GM23338 (cell line): ENCODE measurements around the gene AURKAIP1. TPM values are rescaled to one million over a fixed set of nuclear protein-coding genes. Genes with fewer than 3 reads are reported as not detected.
A peak's percentile ranks its signal among the peaks of the same experiment; 100 is the strongest.

Experiments used
- ATAC-seq: fragments of 200-7000 bp; cut with Tn5 transposase; 3 replicates; pipeline ENCODE4 v1.9.1; 2020
- DNase-seq: peaks from one replicate; pipeline ENCODE4 v3.0.0-alpha.2; 2015; ENCODE audit warnings: low spot score
- H2AFZ ChIP-seq: fragments of 200-600 bp; sonication (generic); 2 replicates; pipeline ENCODE4 v1.8.0; 2016; ENCODE audit warnings: antibody characterized with exemption, mild to moderate bottlenecking, moderate library complexity
- H3F3A ChIP-seq: fragments of 200-600 bp; sonication (generic); replicated peaks from 2 replicates; pipeline ENCODE4 v1.8.0; 2017; ENCODE audit warnings: antibody characterized with exemption, mixed run types, low read depth
- H3K27ac ChIP-seq: fragments of 200-600 bp; sonication (generic); 2 replicates; pipeline ENCODE4 v1.6.1; 2016; ENCODE audit warnings: low read depth
- H3K27me3 ChIP-seq: fragments of 200-600 bp; sonication (generic); 2 replicates; pipeline ENCODE4 v1.8.0; 2016; ENCODE audit warnings: mild to moderate bottlenecking, mixed run types, moderate library complexity; ENCODE audit not compliant: insufficient read depth
- H3K36me3 ChIP-seq: fragments of 200-600 bp; sonication (generic); 2 replicates; pipeline ENCODE4 v1.8.0; 2016; ENCODE audit warnings: mild to moderate bottlenecking; ENCODE audit not compliant: insufficient read depth
- H3K4me1 ChIP-seq: fragments of 200-600 bp; sonication (generic); 2 replicates; pipeline ENCODE4 v1.8.0; 2016; ENCODE audit warnings: mild to moderate bottlenecking, moderate library complexity; ENCODE audit not compliant: insufficient read depth
- H3K4me2 ChIP-seq: fragments of 200-600 bp; sonication (generic); 2 replicates; pipeline ENCODE4 v1.7.1; 2017; ENCODE audit warnings: mixed run types
- H3K4me3 ChIP-seq: fragments of 200-600 bp; sonication (generic); 2 replicates; pipeline ENCODE4 v1.6.1; 2016; ENCODE audit warnings: mixed run types
- H3K79me2 ChIP-seq: fragments of 200-600 bp; sonication (generic); replicated peaks from 2 replicates; pipeline ENCODE4 v1.8.0; 2017; ENCODE audit warnings: mild to moderate bottlenecking; ENCODE audit not compliant: insufficient read depth
- H3K9me2 ChIP-seq: fragments of 200-600 bp; sonication (generic); 2 replicates; pipeline ENCODE4 v1.8.0; 2017; ENCODE audit not compliant: insufficient read depth
- H4K20me1 ChIP-seq: fragments of 200-600 bp; sonication (generic); replicated peaks from 2 replicates; pipeline ENCODE4 v1.8.0; 2017; ENCODE audit warnings: mild to moderate bottlenecking; ENCODE audit not compliant: insufficient read depth
- H3K27ac Mint-ChIP-seq: 2 replicates; pipeline ENCODE4 v1.8.0; 2020; ENCODE audit warnings: inconsistent platforms, mild to moderate bottlenecking, moderate library complexity, mixed read lengths
- H3K27me3 Mint-ChIP-seq: 3 replicates; pipeline ENCODE4 v1.8.0; 2022; ENCODE audit warnings: low read depth, mild to moderate bottlenecking, moderate library complexity, mixed read lengths, inconsistent platforms; ENCODE audit not compliant: insufficient read depth, poor library complexity
- H3K36me3 Mint-ChIP-seq: 3 replicates; pipeline ENCODE4 v1.8.0; 2021; ENCODE audit warnings: low read depth, mild to moderate bottlenecking, inconsistent platforms, moderate library complexity, mixed read lengths
- H3K4me1 Mint-ChIP-seq: 3 replicates; pipeline ENCODE4 v1.8.0; 2020; ENCODE audit warnings: mild to moderate bottlenecking, inconsistent platforms, mixed read lengths
- H3K4me3 Mint-ChIP-seq: 3 replicates; pipeline ENCODE4 v1.8.0; 2021; ENCODE audit warnings: moderate library complexity, mild to moderate bottlenecking, inconsistent platforms, mixed read lengths
- H3K9me3 Mint-ChIP-seq: 3 replicates; pipeline ENCODE4 v1.8.0; 2020; ENCODE audit warnings: moderate library complexity, mild to moderate bottlenecking, inconsistent platforms, mixed read lengths
- CREB1 ChIP-seq: fragments of 250-450 bp; sonication (Bioruptor Pico); IDR thresholded peaks from 2 replicates; pipeline ENCODE4 v1.5.0; 2020; ENCODE audit warnings: low read depth, mild to moderate bottlenecking, moderate library complexity
- CTCF ChIP-seq, 2 experiments: fragments of 200-600 bp in 1 of 2; sonication (generic) in 1 of 2; conservative IDR thresholded peaks; 2 replicates each; pipeline versions ENCODE4 v1.5.1 to v1.6.1; 2016 to 2017; ENCODE audit warnings: antibody characterized with exemption in 2 of 2, low read depth in 2 of 2, mild to moderate bottlenecking in 2 of 2, moderate library complexity in 1 of 2
- STAT1 ChIP-seq: IDR thresholded peaks from one replicate; pipeline ENCODE4 v1.6.1; 2016; ENCODE audit warnings: antibody characterized with exemption; ENCODE audit not compliant: unreplicated experiment
- polyA plus RNA-seq: library from polyadenylated mRNA; unstranded; fragments of >200 nt; fragmentation: Nextera tagmentation; extraction: Ambion mirVana; gene quantifications from 2 replicates; pipeline ENCODE4 v1.2.1, GENCODE V29; 2016
- total RNA-seq: library from RNA; depleted of rRNA; stranded (reverse); fragments of >200 nt; shearing (Covaris generic); gene quantifications from 2 replicates; pipeline ENCODE4 v1.2.3, GENCODE V29; 2014
- TF ChIP-seq, protein P1 (sequence below): fragments of 250-450 bp; sonication (Bioruptor Pico); IDR thresholded peaks from 2 replicates; pipeline ENCODE4 v1.5.0; 2020; ENCODE audit warnings: mild to moderate bottlenecking, moderate library complexity

The AURKAIP1 gene
- total and polyA plus RNA-seq, 2 experiments from 2014 or later = 167 to 355 TPM

DNA sequence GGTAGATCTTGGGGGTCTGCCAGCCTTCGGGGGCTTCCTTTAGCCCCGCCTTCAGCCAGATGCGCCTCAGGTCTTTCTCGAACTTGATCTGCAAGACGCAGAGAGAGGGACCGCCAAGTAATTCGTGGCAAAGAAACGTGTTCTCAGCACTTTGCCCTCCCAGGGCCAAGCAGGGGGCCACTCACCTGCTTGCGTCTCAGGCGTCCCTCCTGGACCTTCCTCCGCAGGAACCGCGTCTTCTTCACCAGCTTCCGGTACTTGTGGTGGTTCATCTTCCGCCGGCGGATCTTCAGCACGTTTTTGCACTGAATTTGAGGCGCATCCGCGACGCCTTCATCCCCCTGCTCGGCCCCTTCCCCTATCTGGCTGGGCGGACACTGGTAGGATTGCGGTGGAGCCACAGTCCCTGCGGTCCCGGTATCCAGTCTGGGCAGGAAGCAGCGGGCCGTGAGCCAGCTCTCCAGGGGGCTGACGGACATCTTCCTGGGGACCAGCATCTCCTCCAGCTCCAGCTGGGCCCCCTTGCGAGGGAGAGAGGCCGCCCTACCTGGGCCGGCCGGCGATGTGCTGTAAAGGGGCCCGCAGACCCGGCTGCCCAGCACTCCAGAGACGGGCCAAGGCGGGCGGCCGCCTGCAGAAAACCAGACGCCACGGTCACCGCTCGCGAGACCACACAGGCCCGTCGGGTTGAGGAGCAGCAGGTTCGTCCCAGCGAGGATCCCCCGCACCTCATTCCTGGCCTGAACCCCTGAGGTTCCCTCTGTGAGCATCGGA, 1.0 kb downstream of the AURKAIP1 start:
- H3K36me3 Mint-ChIP-seq = peaks cover 9% of the 10 kb centered on the region; the same call in 2 of the 3 replicates
- ATAC-seq (no peak), DNase-seq (no peak)
- Histone ChIP-seq H3K27me3 (no peaks in the 10 kb centered on the region), H3K27ac (no peak overlapping the region), H3K4me2 (peak overlapping the region; percentile 88), H3K79me2 (peaks cover 21% of the 10 kb centered on the region), H4K20me1 (peaks cover 12% of the 10 kb centered on the region), H3F3A (peaks cover 19% of the 10 kb centered on the region), H3K9me2 (no peaks in the 10 kb centered on the region), H3K4me1 (peaks cover 9% of the 10 kb centered on the region), H2AFZ (no peak overlapping the region), H3K4me3 (peak overlapping the region; percentile 96), H3K36me3 (no peaks in the 10 kb centered on the region)
- H3K27ac Mint-ChIP-seq = peak overlapping the region; percentile 62
- H3K27me3 Mint-ChIP-seq = peaks cover 6% of the 10 kb centered on the region
- H3K4me1 Mint-ChIP-seq = peaks cover 7% of the 10 kb centered on the region
- peak overlapping the region; percentile 90 for H3K4me3 Mint-ChIP-seq
- TF ChIP-seq CTCF (conservative IDR thresholded peaks at IDR 0.05; ENCODE audit: low read depth in 2 of 2) (no peak), CREB1 (CRISPR knock-in tag) (no peak), STAT1 (no peak)
- TF ChIP-seq, protein P1, sequence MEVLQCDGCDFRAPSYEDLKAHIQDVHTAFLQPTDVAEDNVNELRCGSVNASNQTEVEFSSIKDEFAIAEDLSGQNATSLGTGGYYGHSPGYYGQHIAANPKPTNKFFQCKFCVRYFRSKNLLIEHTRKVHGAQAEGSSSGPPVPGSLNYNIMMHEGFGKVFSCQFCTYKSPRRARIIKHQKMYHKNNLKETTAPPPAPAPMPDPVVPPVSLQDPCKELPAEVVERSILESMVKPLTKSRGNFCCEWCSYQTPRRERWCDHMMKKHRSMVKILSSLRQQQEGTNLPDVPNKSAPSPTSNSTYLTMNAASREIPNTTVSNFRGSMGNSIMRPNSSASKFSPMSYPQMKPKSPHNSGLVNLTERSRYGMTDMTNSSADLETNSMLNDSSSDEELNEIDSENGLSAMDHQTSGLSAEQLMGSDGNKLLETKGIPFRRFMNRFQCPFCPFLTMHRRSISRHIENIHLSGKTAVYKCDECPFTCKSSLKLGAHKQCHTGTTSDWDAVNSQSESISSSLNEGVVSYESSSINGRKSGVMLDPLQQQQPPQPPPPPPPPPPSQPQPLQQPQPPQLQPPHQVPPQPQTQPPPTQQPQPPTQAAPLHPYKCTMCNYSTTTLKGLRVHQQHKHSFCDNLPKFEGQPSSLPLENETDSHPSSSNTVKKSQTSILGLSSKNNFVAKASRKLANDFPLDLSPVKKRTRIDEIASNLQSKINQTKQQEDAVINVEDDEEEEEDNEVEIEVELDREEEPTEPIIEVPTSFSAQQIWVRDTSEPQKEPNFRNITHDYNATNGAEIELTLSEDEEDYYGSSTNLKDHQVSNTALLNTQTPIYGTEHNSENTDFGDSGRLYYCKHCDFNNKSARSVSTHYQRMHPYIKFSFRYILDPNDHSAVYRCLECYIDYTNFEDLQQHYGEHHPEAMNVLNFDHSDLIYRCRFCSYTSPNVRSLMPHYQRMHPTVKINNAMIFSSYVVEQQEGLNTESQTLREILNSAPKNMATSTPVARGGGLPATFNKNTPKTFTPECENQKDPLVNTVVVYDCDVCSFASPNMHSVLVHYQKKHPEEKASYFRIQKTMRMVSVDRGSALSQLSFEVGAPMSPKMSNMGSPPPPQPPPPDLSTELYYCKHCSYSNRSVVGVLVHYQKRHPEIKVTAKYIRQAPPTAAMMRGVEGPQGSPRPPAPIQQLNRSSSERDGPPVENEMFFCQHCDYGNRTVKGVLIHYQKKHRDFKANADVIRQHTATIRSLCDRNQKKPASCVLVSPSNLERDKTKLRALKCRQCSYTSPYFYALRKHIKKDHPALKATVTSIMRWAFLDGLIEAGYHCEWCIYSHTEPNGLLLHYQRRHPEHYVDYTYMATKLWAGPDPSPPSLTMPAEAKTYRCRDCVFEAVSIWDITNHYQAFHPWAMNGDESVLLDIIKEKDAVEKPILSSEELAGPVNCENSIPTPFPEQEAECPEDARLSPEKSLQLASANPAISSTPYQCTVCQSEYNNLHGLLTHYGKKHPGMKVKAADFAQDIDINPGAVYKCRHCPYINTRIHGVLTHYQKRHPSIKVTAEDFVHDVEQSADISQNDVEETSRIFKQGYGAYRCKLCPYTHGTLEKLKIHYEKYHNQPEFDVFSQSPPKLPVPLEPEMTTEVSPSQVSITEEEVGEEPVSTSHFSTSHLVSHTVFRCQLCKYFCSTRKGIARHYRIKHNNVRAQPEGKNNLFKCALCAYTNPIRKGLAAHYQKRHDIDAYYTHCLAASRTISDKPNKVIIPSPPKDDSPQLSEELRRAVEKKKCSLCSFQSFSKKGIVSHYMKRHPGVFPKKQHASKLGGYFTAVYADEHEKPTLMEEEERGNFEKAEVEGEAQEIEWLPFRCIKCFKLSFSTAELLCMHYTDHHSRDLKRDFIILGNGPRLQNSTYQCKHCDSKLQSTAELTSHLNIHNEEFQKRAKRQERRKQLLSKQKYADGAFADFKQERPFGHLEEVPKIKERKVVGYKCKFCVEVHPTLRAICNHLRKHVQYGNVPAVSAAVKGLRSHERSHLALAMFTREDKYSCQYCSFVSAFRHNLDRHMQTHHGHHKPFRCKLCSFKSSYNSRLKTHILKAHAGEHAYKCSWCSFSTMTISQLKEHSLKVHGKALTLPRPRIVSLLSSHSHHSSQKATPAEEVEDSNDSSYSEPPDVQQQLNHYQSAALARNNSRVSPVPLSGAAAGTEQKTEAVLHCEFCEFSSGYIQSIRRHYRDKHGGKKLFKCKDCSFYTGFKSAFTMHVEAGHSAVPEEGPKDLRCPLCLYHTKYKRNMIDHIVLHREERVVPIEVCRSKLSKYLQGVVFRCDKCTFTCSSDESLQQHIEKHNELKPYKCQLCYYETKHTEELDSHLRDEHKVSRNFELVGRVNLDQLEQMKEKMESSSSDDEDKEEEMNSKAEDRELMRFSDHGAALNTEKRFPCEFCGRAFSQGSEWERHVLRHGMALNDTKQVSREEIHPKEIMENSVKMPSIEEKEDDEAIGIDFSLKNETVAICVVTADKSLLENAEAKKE (CRISPR knock-in tag) = no peak
- H3K9me3 Mint-ChIP-seq = no peaks in the 10 kb centered on the region; the same call in 2 of the 3 replicates
